GM12891 (cell line): ENCODE data around the gene PHPT1.
"Not testable (repeated sequence)": the region's sequence is repeated elsewhere in the genome, so short reads cannot be mapped to it uniquely, and the experiment has no call there.

Experiments used
- POLR2A ChIP-seq: IDR thresholded peaks from 2 replicates; pipeline ENCODE4 v1.6.1; 2011; ENCODE audit warnings: low read depth, low read length, control low read depth
- POLR2AphosphoS5 ChIP-seq: IDR thresholded peaks from 2 replicates; pipeline ENCODE4 v1.6.1; 2011; ENCODE audit warnings: low read depth, low read length, control low read depth
- TAF1 ChIP-seq: IDR thresholded peaks from 2 replicates; pipeline ENCODE4 v1.6.1; 2011; ENCODE audit warnings: low read depth, low read length, control low read depth

- TF ChIP-seq POLR2AphosphoS5, POLR2A, TAF1: not testable (repeated sequence)
Measured at GRCh38 chr9:136833381-136834048, 15.7 kb upstream of the PHPT1 start.
